HEK293 (cell line): ENCODE measurements around the gene CENPM.
A peak's percentile ranks its signal among the peaks of the same experiment; 100 is the strongest.

Source experiments
- ELK4 ChIP-seq: IDR thresholded peaks from 2 replicates; pipeline ENCODE4 v1.6.1; 2011; ENCODE audit warnings: mild to moderate bottlenecking, low read depth, low read length, borderline replicate concordance
- GLI2 ChIP-seq: fragments of 450-650 bp; formaldehyde crosslinking; IDR thresholded peaks from 2 replicates; pipeline ENCODE4; 2017; ENCODE audit warnings: missing biosample characterization, missing genetic modification characterization, low read depth, borderline replicate concordance
- IKZF3 ChIP-seq: fragments of 450-650 bp; IDR thresholded peaks from 2 replicates; pipeline ENCODE4 v1.5.0; 2018; ENCODE audit warnings: missing biosample characterization, mild to moderate bottlenecking, missing genetic modification characterization, moderate library complexity
- INSM2 ChIP-seq: fragments of 450-650 bp; formaldehyde crosslinking; IDR thresholded peaks from 2 replicates; pipeline ENCODE4 v1.5.1; 2016; ENCODE audit warnings: missing biosample characterization, missing genetic modification characterization
- KLF10 ChIP-seq: fragments of 450-650 bp; IDR thresholded peaks from 2 replicates; pipeline ENCODE4 v1.5.1; 2018; ENCODE audit warnings: missing biosample characterization, mild to moderate bottlenecking, missing genetic modification characterization
- KLF8 ChIP-seq: fragments of 450-650 bp; formaldehyde crosslinking; IDR thresholded peaks from 2 replicates; pipeline ENCODE4 v1.5.1; 2016; ENCODE audit warnings: missing biosample characterization, missing genetic modification characterization
- MEIS1 ChIP-seq: sonication (generic); formaldehyde crosslinking; IDR thresholded peaks from 2 replicates; pipeline ENCODE4 v1.8.1; 2022; ENCODE audit warnings: missing genetic modification reagents, mild to moderate bottlenecking, borderline replicate concordance
- PATZ1 ChIP-seq: fragments of 450-650 bp; formaldehyde crosslinking; IDR thresholded peaks from 2 replicates; pipeline ENCODE4 v1.5.1; 2016; ENCODE audit warnings: missing biosample characterization, missing genetic modification characterization
- SCRT2 ChIP-seq: fragments of 450-650 bp; formaldehyde crosslinking; IDR thresholded peaks from 2 replicates; pipeline ENCODE4 v1.5.1; 2016; ENCODE audit warnings: missing biosample characterization, missing genetic modification characterization
- SP3 ChIP-seq: fragments of 450-650 bp; formaldehyde crosslinking; IDR thresholded peaks from 2 replicates; pipeline ENCODE4 v1.5.1; 2016; ENCODE audit warnings: missing biosample characterization, missing genetic modification characterization
- ZBTB44 ChIP-seq: fragments of 450-650 bp; IDR thresholded peaks from 2 replicates; pipeline ENCODE4 v1.5.1; 2018; ENCODE audit warnings: missing biosample characterization, mild to moderate bottlenecking, missing genetic modification characterization
- ZBTB49 ChIP-seq: fragments of 450-650 bp; formaldehyde crosslinking; IDR thresholded peaks from 2 replicates; pipeline ENCODE4 v1.5.1; 2016; ENCODE audit warnings: missing biosample characterization, missing genetic modification characterization, low read depth
- ZBTB6 ChIP-seq: fragments of 450-650 bp; formaldehyde crosslinking; IDR thresholded peaks from 2 replicates; pipeline ENCODE4 v1.5.1; 2017; ENCODE audit warnings: missing biosample characterization, missing genetic modification characterization
- ZNF132 ChIP-seq: fragments of 450-650 bp; formaldehyde crosslinking; IDR thresholded peaks from 2 replicates; pipeline ENCODE4 v1.5.1; 2017; ENCODE audit warnings: missing biosample characterization, missing genetic modification characterization, borderline replicate concordance
- ZNF157 ChIP-seq: fragments of 450-650 bp; formaldehyde crosslinking; IDR thresholded peaks from 2 replicates; pipeline ENCODE4 v1.5.1; 2016; ENCODE audit warnings: missing biosample characterization, missing genetic modification characterization
- ZNF16 ChIP-seq: fragments of 450-650 bp; formaldehyde crosslinking; IDR thresholded peaks from 2 replicates; pipeline ENCODE4 v1.5.1; 2016; ENCODE audit warnings: low read depth, missing biosample characterization, missing genetic modification characterization
- ZNF211 ChIP-seq: fragments of 450-650 bp; formaldehyde crosslinking; IDR thresholded peaks from 2 replicates; pipeline ENCODE4 v1.5.1; 2016; ENCODE audit warnings: low read depth, missing biosample characterization, missing genetic modification characterization
- ZNF548 ChIP-seq: fragments of 450-650 bp; formaldehyde crosslinking; IDR thresholded peaks from 2 replicates; pipeline ENCODE4 v1.5.1; 2016; ENCODE audit warnings: missing biosample characterization, missing genetic modification characterization
- ZNF555 ChIP-seq: fragments of 450-650 bp; formaldehyde crosslinking; conservative IDR thresholded peaks from 2 replicates; pipeline ENCODE4 v1.5.1; 2017; ENCODE audit warnings: missing biosample characterization, mild to moderate bottlenecking, missing genetic modification characterization, inconsistent platforms
- ZNF585B ChIP-seq: fragments of 450-650 bp; formaldehyde crosslinking; IDR thresholded peaks from 2 replicates; pipeline ENCODE4 v1.5.1; 2016; ENCODE audit warnings: missing biosample characterization, missing genetic modification characterization
- ZNF626 ChIP-seq: fragments of 450-650 bp; sonication (Bioruptor Pico); formaldehyde crosslinking; IDR thresholded peaks from 2 replicates; pipeline ENCODE4 v1.5.1; 2018; ENCODE audit warnings: missing biosample characterization, missing genetic modification characterization, inconsistent platforms
- ZNF639 ChIP-seq: fragments of 450-650 bp; formaldehyde crosslinking; IDR thresholded peaks from 2 replicates; pipeline ENCODE4 v1.5.1; 2016; ENCODE audit warnings: missing biosample characterization, missing genetic modification characterization
- ZNF658 ChIP-seq: fragments of 450-650 bp; formaldehyde crosslinking; IDR thresholded peaks from 2 replicates; pipeline ENCODE4; 2016; ENCODE audit warnings: missing biosample characterization, missing genetic modification characterization
- ZNF692 ChIP-seq: fragments of 450-650 bp; formaldehyde crosslinking; IDR thresholded peaks from 2 replicates; pipeline ENCODE4 v1.5.1; 2016; ENCODE audit warnings: missing biosample characterization, missing genetic modification characterization
- ZNF776 ChIP-seq: fragments of 450-650 bp; formaldehyde crosslinking; IDR thresholded peaks from 2 replicates; pipeline ENCODE4 v1.5.0; 2017; ENCODE audit warnings: missing biosample characterization, missing genetic modification characterization, borderline replicate concordance
- ZSCAN16 ChIP-seq: fragments of 450-650 bp; formaldehyde crosslinking; IDR thresholded peaks from 2 replicates; pipeline ENCODE4 v1.5.1; 2016; ENCODE audit warnings: missing biosample characterization, missing genetic modification characterization

Gene CENPM

GRCh38 chr22:41976070-41976901 lies 29.3 kb upstream of the CENPM start (continued):
- peak; percentile 90 for TF ChIP-seq PATZ1 (tag by site-specific recombination)
- TF ChIP-seq ZBTB44 (tag by site-specific recombination), result no peak
- TF ChIP-seq IKZF3 (tag by site-specific recombination), result peak; percentile 27; the same call in 1 of the 2 replicates
- no peak for TF ChIP-seq ZNF211 (tag by site-specific recombination)
- peak; percentile 43; the same call in 1 of the 2 replicates for TF ChIP-seq ZNF692 (tag by site-specific recombination)
- TF ChIP-seq ZNF16 (tag by site-specific recombination), result no peak
- TF ChIP-seq ZNF658, result no peak
- TF ChIP-seq ZNF639 (tag by site-specific recombination), result no peak
- TF ChIP-seq ZNF585B (tag by site-specific recombination), result no peak
- TF ChIP-seq SCRT2 (tag by site-specific recombination), result peak; percentile 79
- TF ChIP-seq GLI2 (tag by site-specific recombination), result no peak
- TF ChIP-seq ZNF157, result no peak
- no peak for TF ChIP-seq ZBTB49 (tag by site-specific recombination)
- TF ChIP-seq ZNF548 (tag by site-specific recombination), result no peak
- no peak; the same call in 1 of the 2 replicates for TF ChIP-seq KLF10 (tag by site-specific recombination)
- peak; percentile 87 for TF ChIP-seq ZBTB6 (tag by site-specific recombination)
- no peak for TF ChIP-seq ZSCAN16 (tag by site-specific recombination)
- TF ChIP-seq ZNF132, result no peak
- no peak for TF ChIP-seq KLF8 (tag by site-specific recombination)
- no peak for TF ChIP-seq ZNF776 (tag by site-specific recombination)
- no peak for TF ChIP-seq ZNF555 (tag by site-specific recombination)
- no peak for TF ChIP-seq MEIS1 (CRISPR knock-in tag)
- TF ChIP-seq ZNF626 (tag by site-specific recombination), result no peak
- TF ChIP-seq INSM2, result no peak
- TF ChIP-seq SP3, result no peak
- no peak for TF ChIP-seq ELK4
